Dendritic cell treated with granulocyte-macrophage colony-stimulating factor and Interleukin-4, amounts not matched to agents 40 ng/mL and 50 ng/mL, for 4 days (primary cell): Measurements from ENCODE around the gene ADAM23.

Experiments used
- H3K27ac Mint-ChIP-seq: one replicate; pipeline ENCODE4 v1.8.0; 2022; ENCODE audit warnings: mild to moderate bottlenecking, mixed read lengths
- H3K27me3 Mint-ChIP-seq: one replicate; pipeline ENCODE4 v1.8.0; 2022; ENCODE audit warnings: mild to moderate bottlenecking, mixed read lengths
- H3K36me3 Mint-ChIP-seq: one replicate; pipeline ENCODE4 v1.8.0; 2022; ENCODE audit warnings: low read depth, mixed read lengths
- H3K4me1 Mint-ChIP-seq: one replicate; pipeline ENCODE4 v1.8.0; 2022; ENCODE audit warnings: low read depth, mixed read lengths
- H3K4me3 Mint-ChIP-seq: one replicate; pipeline ENCODE4 v1.8.0; 2022; ENCODE audit warnings: mild to moderate bottlenecking, moderate library complexity, mixed read lengths
- H3K9me3 Mint-ChIP-seq: one replicate; pipeline ENCODE4 v1.8.0; 2022; ENCODE audit warnings: mixed read lengths
- intact Hi-C: fragments of 100-400 bp; cut with micrococcal nuclease; formaldehyde crosslinking; loops from one replicate; pipeline ENCODE4 v1.15.0; 2022

Gene ADAM23

GRCh38 chr2:206431439-206431838 is 11.9 kb upstream of the ADAM23 start:
- no peak overlapping the region for H3K4me3 Mint-ChIP-seq

GRCh38 chr2:206432193-206433082 is 10.9 kb upstream of the ADAM23 start:
- H3K4me3 Mint-ChIP-seq = no peak overlapping the region
- no peak overlapping the region for H3K27ac Mint-ChIP-seq
- H3K4me1 Mint-ChIP-seq = no peaks in the 10 kb centered on the region
- H3K36me3 Mint-ChIP-seq = no peaks in the 10 kb centered on the region
- intact Hi-C loops = no loop called here
- H3K9me3 Mint-ChIP-seq = no peaks in the 10 kb centered on the region
- H3K27me3 Mint-ChIP-seq = peaks cover 12% of the 10 kb centered on the region

More at GRCh38 chr2:206431439-206431838, 11.9 kb upstream of the ADAM23 start:
- Mint-ChIP-seq H3K36me3 (no peaks in the 10 kb centered on the region), H3K4me1 (no peaks in the 10 kb centered on the region), H3K27me3 (peaks cover 12% of the 10 kb centered on the region), H3K9me3 (no peaks in the 10 kb centered on the region), H3K27ac (no peak overlapping the region)
- intact Hi-C loops = no loop called here

DNA sequence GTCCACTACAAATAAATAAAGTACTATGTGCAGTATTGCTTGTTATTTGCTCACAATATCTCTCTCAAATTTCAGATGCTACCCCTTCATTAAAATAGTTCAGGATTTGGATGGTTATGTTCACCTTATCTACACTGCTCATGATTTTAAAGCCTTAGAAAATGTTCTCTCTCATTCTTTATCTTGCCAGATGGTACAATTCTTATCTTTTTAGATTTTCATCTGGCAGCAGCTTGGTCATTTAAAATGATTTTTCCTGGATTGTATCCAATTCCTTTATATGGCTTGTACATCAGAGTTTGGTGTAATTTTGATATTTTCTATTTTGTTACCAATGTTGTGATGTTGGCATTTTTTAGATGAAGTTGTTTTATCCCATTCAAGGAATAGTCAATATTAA is 10.1 kb upstream of the ADAM23 start:
- Mint-ChIP-seq H3K4me1 (no peaks in the 10 kb centered on the region), H3K27ac (no peak overlapping the region), H3K36me3 (no peaks in the 10 kb centered on the region), H3K27me3 (peaks cover 16% of the 10 kb centered on the region), H3K4me3 (no peak overlapping the region), H3K9me3 (no peaks in the 10 kb centered on the region)
- intact Hi-C loops = no loop called here

DNA sequence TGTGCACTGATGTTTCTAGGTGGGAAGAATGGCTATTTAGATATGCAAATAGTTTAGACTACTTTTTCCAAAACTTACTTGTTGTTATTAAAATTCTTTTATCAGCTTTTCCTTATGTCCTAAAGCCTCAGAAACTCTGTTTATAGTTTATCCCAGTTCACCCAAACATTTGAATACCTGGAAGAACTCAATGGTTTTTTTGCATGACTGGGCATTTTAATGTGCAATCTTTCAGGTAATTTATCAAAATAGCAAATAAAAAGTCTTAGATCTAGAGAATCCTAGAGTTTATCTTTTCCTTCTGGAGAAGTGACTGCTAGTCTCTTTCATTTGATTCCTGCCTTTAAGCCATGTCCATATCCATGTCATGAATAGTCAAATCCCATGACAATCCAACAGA is 9.6 kb upstream of the ADAM23 start:
- no peak overlapping the region for H3K4me3 Mint-ChIP-seq
- intact Hi-C loops = no loop called here
- peaks cover 17% of the 10 kb centered on the region for H3K27me3 Mint-ChIP-seq
- no peaks in the 10 kb centered on the region for H3K9me3 Mint-ChIP-seq
- no peaks in the 10 kb centered on the region for H3K4me1 Mint-ChIP-seq
- H3K27ac Mint-ChIP-seq = no peak overlapping the region
- H3K36me3 Mint-ChIP-seq = no peaks in the 10 kb centered on the region

DNA sequence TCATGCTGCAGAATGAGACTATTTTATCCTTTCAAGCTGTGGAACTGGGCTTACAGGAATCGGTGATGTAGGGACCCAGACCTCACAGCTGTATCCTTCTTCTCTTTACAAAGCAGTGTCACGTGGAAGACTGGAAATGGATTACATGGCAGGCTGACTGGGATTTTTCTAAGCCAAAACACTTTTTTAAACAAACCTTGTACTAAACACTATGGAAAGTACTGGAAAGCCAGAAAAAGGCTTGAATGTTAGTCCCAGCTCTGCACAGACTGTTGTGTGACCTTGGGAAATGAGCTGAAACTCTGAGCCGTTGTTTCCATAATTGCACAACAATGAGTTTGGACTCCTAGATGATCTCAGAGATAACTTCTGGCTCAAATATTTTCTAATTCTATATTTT is 7.6 kb upstream of the ADAM23 start:
- Mint-ChIP-seq H3K27me3 (peaks cover 24% of the 10 kb centered on the region), H3K4me1 (no peaks in the 10 kb centered on the region), H3K36me3 (no peaks in the 10 kb centered on the region), H3K9me3 (no peaks in the 10 kb centered on the region), H3K4me3 (no peak overlapping the region), H3K27ac (no peak overlapping the region)
- intact Hi-C loops = no loop called here

DNA sequence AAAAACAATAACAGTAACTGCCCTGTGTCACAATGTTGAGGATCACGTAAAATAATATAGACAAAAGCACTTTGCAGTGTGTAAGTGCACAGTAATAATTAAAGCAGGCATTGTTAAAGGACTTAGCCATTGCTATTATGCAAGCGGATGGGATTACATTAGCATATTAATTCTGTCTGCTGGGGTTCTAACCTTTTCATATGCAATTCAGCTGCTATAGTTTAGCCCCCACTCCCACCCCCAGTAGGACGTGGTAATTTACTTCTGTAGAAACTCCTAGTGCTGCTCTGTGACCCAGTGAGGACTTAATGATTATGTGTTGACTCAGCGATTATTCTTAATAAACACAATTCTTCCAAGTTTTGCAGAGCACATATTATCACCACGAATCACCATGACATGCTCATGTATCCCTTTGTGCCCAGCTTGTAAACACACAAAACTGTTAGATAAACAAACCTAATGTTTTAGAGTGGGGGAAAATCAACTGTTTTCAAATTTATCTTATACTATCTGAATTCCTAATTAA is 5.1 kb upstream of the ADAM23 start:
- H3K4me3 Mint-ChIP-seq = no peak overlapping the region
- no peaks in the 10 kb centered on the region for H3K36me3 Mint-ChIP-seq
- H3K27ac Mint-ChIP-seq = no peak overlapping the region
- H3K9me3 Mint-ChIP-seq = no peaks in the 10 kb centered on the region
- intact Hi-C loops = no loop called here
- peaks cover 38% of the 10 kb centered on the region for H3K27me3 Mint-ChIP-seq
- peaks cover 13% of the 10 kb centered on the region for H3K4me1 Mint-ChIP-seq

DNA sequence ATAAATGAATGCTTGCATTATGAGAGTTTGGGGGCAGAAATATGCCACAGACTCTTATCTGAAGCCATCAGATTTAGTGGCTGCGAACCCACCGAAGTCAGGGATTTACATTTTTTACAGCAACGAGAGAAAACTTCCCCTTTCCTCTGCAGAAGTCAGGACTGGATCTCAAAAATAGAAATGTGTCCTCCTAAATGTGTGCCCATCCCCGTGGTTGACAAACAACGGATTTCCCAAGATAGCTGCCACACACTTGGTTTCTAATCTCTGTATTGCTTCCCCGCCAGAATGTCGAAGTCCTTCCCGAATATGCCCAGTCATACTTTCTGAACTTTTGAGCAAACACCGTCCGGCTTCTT is 879 bp upstream of the ADAM23 start:
- H3K27ac Mint-ChIP-seq = peak overlapping the region; percentile 63

GRCh38 chr2:206443735-206444527 is 599 bp downstream of the ADAM23 start:
- no peaks in the 10 kb centered on the region for H3K36me3 Mint-ChIP-seq
- H3K4me3 Mint-ChIP-seq = peak overlapping the region; percentile 74
- intact Hi-C loops = no loop called here
- peak overlapping the region; percentile 57 for H3K27ac Mint-ChIP-seq
- H3K9me3 Mint-ChIP-seq = no peaks in the 10 kb centered on the region
- peaks cover 21% of the 10 kb centered on the region for H3K4me1 Mint-ChIP-seq
- peaks cover 67% of the 10 kb centered on the region for H3K27me3 Mint-ChIP-seq

More for the DNA sequence above, 879 bp upstream of the ADAM23 start:
- Mint-ChIP-seq H3K36me3 (no peaks in the 10 kb centered on the region), H3K9me3 (no peaks in the 10 kb centered on the region), H3K27me3 (peaks cover 65% of the 10 kb centered on the region), H3K4me3 (peak overlapping the region; percentile 71), H3K4me1 (peaks cover 21% of the 10 kb centered on the region)
- intact Hi-C loops = no loop called here

DNA sequence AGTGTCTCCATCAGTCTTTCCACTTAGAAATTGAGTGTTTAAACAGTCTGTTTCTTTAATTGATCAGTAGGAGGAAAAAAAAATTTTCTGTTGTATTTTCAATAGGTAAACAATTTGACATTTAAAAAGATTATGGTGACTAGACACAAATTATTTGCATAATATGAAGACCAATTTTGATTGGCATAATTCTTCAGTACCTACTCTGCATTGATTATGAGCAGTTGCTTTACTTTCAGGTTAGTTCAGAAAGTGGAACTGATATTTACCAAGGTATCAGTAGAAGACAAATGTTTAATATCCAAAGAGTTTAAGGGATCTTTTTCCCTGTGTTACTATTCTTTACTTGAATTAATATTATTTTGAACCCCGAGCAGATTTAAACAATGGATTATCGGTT is 2.6 kb downstream of the ADAM23 start:
- H3K4me1 Mint-ChIP-seq = peaks cover 21% of the 10 kb centered on the region
- H3K27me3 Mint-ChIP-seq = peaks cover 63% of the 10 kb centered on the region
- intact Hi-C loops = no loop called here
- H3K27ac Mint-ChIP-seq = no peak overlapping the region
- H3K4me3 Mint-ChIP-seq = no peak overlapping the region
- no peaks in the 10 kb centered on the region for H3K9me3 Mint-ChIP-seq
- no peaks in the 10 kb centered on the region for H3K36me3 Mint-ChIP-seq

DNA sequence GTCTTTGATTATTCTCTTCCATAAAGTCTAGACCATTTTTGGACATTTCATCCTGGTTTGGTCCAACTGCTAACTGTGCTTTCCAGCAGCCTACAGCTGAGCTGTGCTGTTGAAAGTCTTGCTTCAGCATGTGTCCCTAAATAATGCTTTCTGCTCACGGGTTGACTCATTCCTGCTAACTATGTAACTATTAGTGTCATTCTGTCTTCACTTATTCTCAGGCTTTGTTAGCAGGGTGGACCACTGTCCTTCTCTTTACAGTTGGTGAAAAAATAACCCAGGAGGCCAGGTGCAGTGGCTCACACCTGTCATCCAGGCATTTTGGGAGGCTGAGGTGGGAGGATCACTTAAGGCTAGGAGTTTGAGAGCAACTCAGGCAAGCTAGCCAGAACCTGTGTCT is 8.9 kb downstream of the ADAM23 start:
- Mint-ChIP-seq H3K27me3 (peaks cover 23% of the 10 kb centered on the region), H3K36me3 (no peaks in the 10 kb centered on the region), H3K4me1 (peaks cover 11% of the 10 kb centered on the region), H3K4me3 (no peak overlapping the region), H3K9me3 (no peaks in the 10 kb centered on the region), H3K27ac (no peak overlapping the region)
- intact Hi-C loops = no loop called here

DNA sequence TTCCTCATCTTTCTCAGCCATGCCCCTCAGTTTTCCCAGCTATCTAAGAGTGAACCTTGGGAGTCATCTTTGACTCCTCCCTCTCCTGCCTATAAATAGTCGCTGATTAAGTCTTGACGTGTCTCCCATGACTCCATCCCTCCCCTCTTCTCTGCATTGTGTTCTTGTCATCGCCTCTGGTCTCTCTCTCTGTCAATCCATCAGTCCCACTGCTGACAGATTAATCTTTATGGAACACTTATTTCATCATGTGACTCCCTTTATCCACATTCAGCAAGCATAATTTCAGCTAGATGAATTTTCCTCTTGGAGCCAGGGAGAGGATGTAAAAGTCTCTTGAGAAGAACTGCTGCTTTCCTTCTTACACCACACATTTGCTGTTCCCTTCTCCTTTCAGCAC is 9.4 kb downstream of the ADAM23 start:
- no peak overlapping the region for H3K27ac Mint-ChIP-seq
- H3K9me3 Mint-ChIP-seq = no peaks in the 10 kb centered on the region
- intact Hi-C loops = no loop called here
- H3K36me3 Mint-ChIP-seq = no peaks in the 10 kb centered on the region
- no peak overlapping the region for H3K4me3 Mint-ChIP-seq
- H3K27me3 Mint-ChIP-seq = peaks cover 19% of the 10 kb centered on the region
- H3K4me1 Mint-ChIP-seq = peaks cover 16% of the 10 kb centered on the region

GRCh38 chr2:206456078-206456754 is 12.9 kb downstream of the ADAM23 start:
- no peak overlapping the region for H3K27ac Mint-ChIP-seq
- peaks cover 16% of the 10 kb centered on the region for H3K4me1 Mint-ChIP-seq
- H3K36me3 Mint-ChIP-seq = no peaks in the 10 kb centered on the region
- intact Hi-C loops = no loop called here
- H3K9me3 Mint-ChIP-seq = no peaks in the 10 kb centered on the region
- peaks cover 10% of the 10 kb centered on the region for H3K27me3 Mint-ChIP-seq
- no peak overlapping the region for H3K4me3 Mint-ChIP-seq

DNA sequence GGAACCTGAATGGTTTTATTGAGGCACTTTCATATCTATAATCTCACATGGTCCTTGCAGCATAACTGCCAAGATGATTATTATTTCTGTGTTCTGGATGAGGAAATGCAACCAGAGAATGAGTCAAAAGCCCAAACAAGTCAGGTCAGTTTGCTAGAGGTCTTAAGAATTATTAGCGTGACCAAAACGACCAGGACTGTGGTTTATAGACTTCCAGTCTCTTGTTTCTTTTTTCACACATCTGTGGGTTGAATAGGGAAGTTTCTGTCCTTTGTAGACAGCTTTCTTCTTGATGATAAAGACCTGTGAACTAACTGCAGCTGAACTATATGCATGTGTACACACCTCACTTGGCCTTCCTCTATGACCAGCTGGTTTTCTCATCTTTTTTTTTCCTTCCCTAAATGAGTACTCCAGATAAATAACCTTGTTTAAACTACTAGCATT is 13.9 kb downstream of the ADAM23 start:
- Mint-ChIP-seq H3K27ac (no peak overlapping the region), H3K4me3 (no peak overlapping the region), H3K9me3 (no peaks in the 10 kb centered on the region), H3K4me1 (peaks cover 16% of the 10 kb centered on the region), H3K36me3 (no peaks in the 10 kb centered on the region), H3K27me3 (peaks cover 8% of the 10 kb centered on the region)
- intact Hi-C loops = no loop called here
